Measurements from ENCODE around the gene SENP2. TPM values are rescaled to one million over a fixed set of nuclear protein-coding genes. Genes with fewer than 3 reads are reported as not detected.
A peak's percentile ranks its signal among the peaks of the same experiment; 100 is the strongest.

SENP2 gene
- total RNA-seq, 1 experiment from 2014 or later: 52.4 TPM

DNA sequence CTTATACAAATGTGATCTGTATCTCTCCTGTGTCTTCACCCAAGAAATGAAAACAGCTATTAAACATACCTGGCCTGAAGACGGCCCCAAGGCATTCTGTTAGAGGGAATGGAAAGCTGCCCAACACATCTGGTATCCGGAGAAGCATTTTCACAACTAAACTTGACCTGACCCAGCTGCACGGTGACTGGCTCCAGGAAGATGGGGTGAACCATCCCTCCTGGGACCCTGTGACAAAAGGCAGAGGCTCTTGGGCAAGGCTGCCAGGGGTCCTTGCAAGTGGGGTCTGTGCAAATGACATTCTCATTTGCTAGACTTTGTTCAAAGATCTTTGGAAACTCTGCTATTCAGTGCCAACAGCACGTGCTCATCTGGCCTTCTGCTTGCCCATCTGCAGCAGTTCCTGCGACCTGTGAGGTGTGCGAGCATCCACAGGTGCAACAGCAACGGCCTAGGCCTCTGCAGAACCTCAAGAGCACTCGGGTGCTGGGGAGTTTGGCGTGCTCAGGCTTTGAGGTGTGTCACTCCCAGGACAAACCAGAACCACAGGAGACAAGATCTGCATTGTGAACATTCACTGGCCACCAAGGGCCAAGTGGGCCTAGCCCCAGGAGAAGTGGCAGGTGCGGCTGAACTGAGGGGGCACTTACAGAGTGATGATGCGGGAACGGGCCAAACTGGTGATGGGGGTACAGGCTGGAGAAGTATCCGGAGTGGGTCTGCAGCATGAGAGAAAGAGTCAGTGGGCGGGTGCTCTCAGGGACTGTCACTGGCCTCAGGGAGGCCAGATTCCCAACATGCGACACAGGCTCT lies 71.8 kb downstream of the SENP2 start:
- no peak overlapping the region for H3K4me3 Mint-ChIP-seq (ENCODE audit: unreplicated experiment)
- TF ChIP-seq, protein P1, sequence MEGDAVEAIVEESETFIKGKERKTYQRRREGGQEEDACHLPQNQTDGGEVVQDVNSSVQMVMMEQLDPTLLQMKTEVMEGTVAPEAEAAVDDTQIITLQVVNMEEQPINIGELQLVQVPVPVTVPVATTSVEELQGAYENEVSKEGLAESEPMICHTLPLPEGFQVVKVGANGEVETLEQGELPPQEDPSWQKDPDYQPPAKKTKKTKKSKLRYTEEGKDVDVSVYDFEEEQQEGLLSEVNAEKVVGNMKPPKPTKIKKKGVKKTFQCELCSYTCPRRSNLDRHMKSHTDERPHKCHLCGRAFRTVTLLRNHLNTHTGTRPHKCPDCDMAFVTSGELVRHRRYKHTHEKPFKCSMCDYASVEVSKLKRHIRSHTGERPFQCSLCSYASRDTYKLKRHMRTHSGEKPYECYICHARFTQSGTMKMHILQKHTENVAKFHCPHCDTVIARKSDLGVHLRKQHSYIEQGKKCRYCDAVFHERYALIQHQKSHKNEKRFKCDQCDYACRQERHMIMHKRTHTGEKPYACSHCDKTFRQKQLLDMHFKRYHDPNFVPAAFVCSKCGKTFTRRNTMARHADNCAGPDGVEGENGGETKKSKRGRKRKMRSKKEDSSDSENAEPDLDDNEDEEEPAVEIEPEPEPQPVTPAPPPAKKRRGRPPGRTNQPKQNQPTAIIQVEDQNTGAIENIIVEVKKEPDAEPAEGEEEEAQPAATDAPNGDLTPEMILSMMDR (IDR thresholded peaks at IDR 0.05; ENCODE audit: insufficient read depth in 1 of 2, low read depth in 1 of 2, low read length in 1 of 2, severe bottlenecking in 1 of 2, unreplicated experiment in 1 of 2): no peak
- Histone ChIP-seq H3K36me3 (ENCODE audit: control insufficient read depth, insufficient read depth, low read length) (peaks cover 8% of the 10 kb centered on the region), H3K27me3 (replicated peaks; ENCODE audit: control insufficient read depth, insufficient read depth, low read length) (no peaks in the 10 kb centered on the region), H3K9me3 (no peaks in the 10 kb centered on the region), H3K4me1 (no peaks in the 10 kb centered on the region), H3K4me3 (ENCODE audit: low read depth, low read length) (no peak overlapping the region)
- no TSS peak for BruUV-seq (replicated peaks)
- H3K27me3 Mint-ChIP-seq (ENCODE audit: insufficient read depth, unreplicated experiment): no peaks in the 10 kb centered on the region
- POLR2A ChIA-PET: no interaction called here
- peak overlapping the region; percentile 53 for H3K27ac Mint-ChIP-seq (ENCODE audit: unreplicated experiment)
- no peaks in the 10 kb centered on the region for H3K9me3 Mint-ChIP-seq (ENCODE audit: unreplicated experiment)
- peaks cover 7% of the 10 kb centered on the region for H3K4me1 Mint-ChIP-seq (ENCODE audit: low read depth, unreplicated experiment)
- peaks cover 67% of the 10 kb centered on the region for H3K36me3 Mint-ChIP-seq (ENCODE audit: insufficient read depth, unreplicated experiment)
- CTCF ChIA-PET: interaction anchor here (1.4 kb wide), 1 partner anchor 111 kb away, joined by 3 read pairs; no protein-coding TSS in a partner anchor
- intact Hi-C loops (cut with micrococcal nuclease; ENCODE audit: unreplicated experiment): no loop called here
- no peak for DNase-seq

DNA sequence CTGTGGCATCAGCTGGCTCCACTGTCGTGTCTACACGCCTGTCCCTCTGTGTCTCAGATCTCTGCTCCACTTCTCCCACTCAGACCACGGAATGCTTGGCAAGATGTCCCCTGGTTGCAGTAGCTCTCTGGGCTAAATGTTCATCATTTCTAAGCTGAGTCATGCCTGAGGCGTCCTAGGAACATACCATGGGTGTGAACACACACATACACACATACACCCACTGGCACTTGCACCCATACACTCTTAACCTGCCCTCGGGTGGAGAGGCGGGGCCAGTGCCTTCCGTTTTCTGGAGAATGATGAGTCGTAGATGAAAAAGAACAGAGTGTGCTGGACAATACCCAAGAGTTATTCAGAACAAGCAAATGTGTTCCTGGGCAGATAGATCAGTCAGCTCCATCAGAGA lies 72.4 kb downstream of the SENP2 start:
- Histone ChIP-seq H3K4me1 (no peaks in the 10 kb centered on the region), H3K9me3 (no peaks in the 10 kb centered on the region), H3K27me3 (replicated peaks; ENCODE audit: control insufficient read depth, insufficient read depth, low read length) (no peaks in the 10 kb centered on the region), H3K36me3 (ENCODE audit: control insufficient read depth, insufficient read depth, low read length) (peaks cover 8% of the 10 kb centered on the region), H3K4me3 (ENCODE audit: low read depth, low read length) (no peak overlapping the region)
- peaks cover 67% of the 10 kb centered on the region for H3K36me3 Mint-ChIP-seq (ENCODE audit: insufficient read depth, unreplicated experiment)
- BruUV-seq (replicated peaks): no TSS peak
- H3K4me3 Mint-ChIP-seq (ENCODE audit: unreplicated experiment): no peak overlapping the region
- ChIA-PET CTCF (interaction anchor here (1.4 to 3.5 kb wide), 2 partner anchors 19 to 110 kb away, joined by 3 to 22 read pairs; no protein-coding TSS in a partner anchor), POLR2A (interaction anchor here (0.5 kb wide), 1 partner anchor 73 kb away, joined by 5 read pairs; no protein-coding TSS in a partner anchor)
- intact Hi-C loops (cut with micrococcal nuclease; ENCODE audit: unreplicated experiment): no loop called here
- no peaks in the 10 kb centered on the region for H3K27me3 Mint-ChIP-seq (ENCODE audit: insufficient read depth, unreplicated experiment)
- TF ChIP-seq, protein P1 (IDR thresholded peaks at IDR 0.05; ENCODE audit: insufficient read depth in 1 of 2, low read depth in 1 of 2, low read length in 1 of 2, severe bottlenecking in 1 of 2, unreplicated experiment in 1 of 2): no peak
- DNase-seq: no peak
- peaks cover 7% of the 10 kb centered on the region for H3K4me1 Mint-ChIP-seq (ENCODE audit: low read depth, unreplicated experiment)
- peak overlapping the region; percentile 53 for H3K27ac Mint-ChIP-seq (ENCODE audit: unreplicated experiment)
- H3K9me3 Mint-ChIP-seq (ENCODE audit: unreplicated experiment): no peaks in the 10 kb centered on the region

DNA sequence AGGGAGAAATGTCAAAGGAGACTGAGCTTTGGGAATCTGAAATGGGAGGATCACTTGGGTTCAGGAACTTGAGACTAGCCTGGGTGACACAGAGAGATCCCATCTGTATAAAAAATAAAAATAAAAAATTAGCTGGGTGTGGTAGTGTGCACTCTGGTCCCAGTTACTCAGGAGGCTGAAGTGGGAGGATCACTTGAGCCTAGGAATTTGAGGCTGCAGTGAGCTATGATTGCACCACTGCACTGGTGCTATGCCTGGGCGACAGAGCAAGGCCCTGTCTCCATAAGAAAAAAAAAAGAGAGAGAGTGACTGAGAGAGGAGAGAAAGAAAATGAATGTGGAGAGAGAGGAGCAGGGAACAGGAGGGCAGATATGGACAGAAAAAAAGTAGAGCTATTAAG lies 72.8 kb downstream of the SENP2 start:
- Mint-ChIP-seq H3K27ac (ENCODE audit: unreplicated experiment) (peak overlapping the region; percentile 53), H3K4me3 (ENCODE audit: unreplicated experiment) (no peak overlapping the region), H3K27me3 (ENCODE audit: insufficient read depth, unreplicated experiment) (no peaks in the 10 kb centered on the region), H3K9me3 (ENCODE audit: unreplicated experiment) (peaks cover 2% of the 10 kb centered on the region), H3K36me3 (ENCODE audit: insufficient read depth, unreplicated experiment) (peaks cover 64% of the 10 kb centered on the region), H3K4me1 (ENCODE audit: low read depth, unreplicated experiment) (peaks cover 7% of the 10 kb centered on the region)
- POLR2A ChIA-PET: interaction anchor here (0.5 kb wide), 1 partner anchor 73 kb away, joined by 5 read pairs; no protein-coding TSS in a partner anchor
- no peak for DNase-seq
- no TSS peak for BruUV-seq (replicated peaks)
- Histone ChIP-seq H3K4me1 (no peaks in the 10 kb centered on the region), H3K4me3 (ENCODE audit: low read depth, low read length) (no peak overlapping the region), H3K27me3 (replicated peaks; ENCODE audit: control insufficient read depth, insufficient read depth, low read length) (no peaks in the 10 kb centered on the region), H3K9me3 (no peaks in the 10 kb centered on the region), H3K36me3 (ENCODE audit: control insufficient read depth, insufficient read depth, low read length) (peaks cover 9% of the 10 kb centered on the region)
- TF ChIP-seq, protein P1 (IDR thresholded peaks at IDR 0.05; ENCODE audit: insufficient read depth in 1 of 2, low read depth in 1 of 2, low read length in 1 of 2, severe bottlenecking in 1 of 2, unreplicated experiment in 1 of 2): no peak
- CTCF ChIA-PET: interaction anchor here (1.4 to 3.5 kb wide), 2 partner anchors 19 to 110 kb away, joined by 3 to 22 read pairs; no protein-coding TSS in a partner anchor
- intact Hi-C loops (cut with micrococcal nuclease; ENCODE audit: unreplicated experiment): no loop called here
